Neural cell (in vitro differentiated cells): Measurements from ENCODE around the gene GTPBP2. TPM values are rescaled to one million over a fixed set of nuclear protein-coding genes. Genes with fewer than 3 reads are reported as not detected.

Source experiments
- polyA plus RNA-seq: library from polyadenylated mRNA; depleted of rRNA; stranded (reverse); fragments of >200 nt; gene quantifications from 2 replicates; pipeline ENCODE4 v1.2.3, GENCODE V29; 2014

GTPBP2 gene
- polyA plus RNA-seq, 1 donor from 2014 or later, result 103 TPM

Other genes starting within 250 kb of the GTPBP2 start
- gene ABCC10, start 201.7 kb downstream of the GTPBP2 start, polyA plus RNA-seq, result 22.4 and 29.6 TPM in 2 replicates
- 17.2 and 19.8 TPM in 2 replicates for gene DLK2, start 173.7 kb downstream of the GTPBP2 start, polyA plus RNA-seq
- 11.4 and 12.6 TPM in 2 replicates for gene TJAP1, start 151.7 kb downstream of the GTPBP2 start, polyA plus RNA-seq
- gene LRRC73, start 118.9 kb downstream of the GTPBP2 start, polyA plus RNA-seq, result 4.7 and 6.9 TPM in 2 replicates
- 236 and 244 TPM in 2 replicates for gene YIPF3, start 112.3 kb downstream of the GTPBP2 start, polyA plus RNA-seq
- 62.0 and 88.7 TPM in 2 replicates for gene POLR1C, start 112.2 kb downstream of the GTPBP2 start, polyA plus RNA-seq
- 28.5 and 36.0 TPM in 2 replicates for gene XPO5, start 53.2 kb downstream of the GTPBP2 start, polyA plus RNA-seq
- gene POLH, start 53.1 kb downstream of the GTPBP2 start, polyA plus RNA-seq, result 6.5 and 9.1 TPM in 2 replicates
- 43.2 and 64.2 TPM in 2 replicates for gene MAD2L1BP, start 6.6 kb upstream of the GTPBP2 start, polyA plus RNA-seq
- 0.88 and 1.8 TPM in 2 replicates for gene RSPH9, start 15.8 kb upstream of the GTPBP2 start, polyA plus RNA-seq
- 39.6 and 52.4 TPM in 2 replicates for gene MRPS18A, start 58.5 kb upstream of the GTPBP2 start, polyA plus RNA-seq
- 7.3 and 7.4 TPM in 2 replicates for gene VEGFA, start 140.9 kb upstream of the GTPBP2 start, polyA plus RNA-seq